Measurements from ENCODE around the gene FCER1A.

- TF ChIP-seq POLR2A (IDR thresholded peaks at IDR 0.05) (no peak), CTCF (IDR thresholded peaks at IDR 0.05) (no peak)
Observed at GRCh38 chr1:159342761-159343425, 40.8 kb downstream of the FCER1A start.
